ENCODE data around the gene BCHE. TPM values are rescaled to one million over a fixed set of nuclear protein-coding genes. Genes with fewer than 3 reads are reported as not detected.

Gene BCHE
- total and polyA plus RNA-seq, 8 donors, result 0.09 to 3.2 (median 0.75) TPM

GRCh38 chr3:165875644-165876043, 38.4 kb upstream of the BCHE start:
- H3K4me1 ChIP-seq, result no peaks in the 10 kb centered on the region
- DNase-seq, result no peak
- peaks cover 0 to 4% (median 0%) of the 10 kb centered on the region in 4 donors for H3K27me3 ChIP-seq
- no peaks in the 10 kb centered on the region for H3K36me3 ChIP-seq
- 77 to 80% methylated on average over 6 of the region's 6 CpGs for WGBS, 2 donors
- H3K4me3 ChIP-seq, result no peak overlapping the region
- no peak for ATAC-seq
- H3K9me3 ChIP-seq, result no peaks in the 10 kb centered on the region
- intact Hi-C loops (cut with DNase I), result no loop called here
- FAIRE-seq, result no peak
- no peak overlapping the region for H3K27ac ChIP-seq
- TF ChIP-seq CTCF (IDR thresholded peaks at IDR 0.05), result no peak

- intact Hi-C loops (cut with DNase I), result no loop called here
- DNase-seq, result peak in 1 of 6 donors; percentile 33
Observed at GRCh38 chr3:165874663-165875489, 37.7 kb upstream of the BCHE start.

GRCh38 chr3:165868088-165868487, 30.9 kb upstream of the BCHE start:
- no peak overlapping the region for H3K4me3 ChIP-seq
- H3K4me1 ChIP-seq, result no peaks in the 10 kb centered on the region
- intact Hi-C loops (cut with DNase I), result no loop called here
- 80 to 82% methylated on average over 5 of the region's 5 CpGs for WGBS, 2 donors
- DNase-seq, result peak in 1 of 6 donors; percentile 14
- no peak for TF ChIP-seq CTCF (IDR thresholded peaks at IDR 0.05)
- H3K27me3 ChIP-seq, result no peaks in the 10 kb centered on the region
- no peaks in the 10 kb centered on the region for H3K9me3 ChIP-seq
- H3K27ac ChIP-seq, result no peak overlapping the region
- ATAC-seq, result no peak
- no peak for FAIRE-seq
- no peaks in the 10 kb centered on the region for H3K36me3 ChIP-seq

More at GRCh38 chr3:165874663-165875489, 37.7 kb upstream of the BCHE start:
- ATAC-seq (no peak), FAIRE-seq (no peak)
- no peak for TF ChIP-seq CTCF (IDR thresholded peaks at IDR 0.05)
- no peaks in the 10 kb centered on the region for H3K9me3 ChIP-seq
- H3K27me3 ChIP-seq, result peaks cover 0 to 4% (median 0%) of the 10 kb centered on the region in 4 donors
- no peaks in the 10 kb centered on the region for H3K36me3 ChIP-seq
- no peak overlapping the region for H3K27ac ChIP-seq
- 82 to 87% methylated on average over 18 of the region's 18 CpGs for WGBS, 2 donors
- H3K4me1 ChIP-seq, result no peaks in the 10 kb centered on the region
- no peak overlapping the region for H3K4me3 ChIP-seq

- FAIRE-seq, result no peak
- H3K9me3 ChIP-seq, result no peaks in the 10 kb centered on the region
- ATAC-seq, result no peak
- no peak for DNase-seq
- WGBS, 2 donors, result 45 to 57% methylated on average over 1 of the region's 1 CpG
- H3K4me1 ChIP-seq, result no peaks in the 10 kb centered on the region
- no peak for TF ChIP-seq CTCF (IDR thresholded peaks at IDR 0.05)
- intact Hi-C loops (cut with DNase I), result no loop called here
- no peaks in the 10 kb centered on the region for H3K36me3 ChIP-seq
- H3K27me3 ChIP-seq, result no peaks in the 10 kb centered on the region
- no peak overlapping the region for H3K4me3 ChIP-seq
- H3K27ac ChIP-seq, result no peak overlapping the region
Observed at GRCh38 chr3:165859061-165859460, 21.8 kb upstream of the BCHE start.

- Histone ChIP-seq H3K27me3 (no peaks in the 10 kb centered on the region), H3K27ac (no peak overlapping the region), H3K36me3 (no peaks in the 10 kb centered on the region), H3K4me3 (no peak overlapping the region), H3K4me1 (no peaks in the 10 kb centered on the region), H3K9me3 (no peaks in the 10 kb centered on the region)
- intact Hi-C loops (cut with DNase I), result no loop called here
- FAIRE-seq (no peak), DNase-seq (no peak), ATAC-seq (peak in 1 of 4 donors; percentile 23)
- TF ChIP-seq CTCF (IDR thresholded peaks at IDR 0.05), result no peak
Observed at GRCh38 chr3:165855581-165855980, 18.4 kb upstream of the BCHE start.
